Astrocyte (in vitro differentiated cells and primary cell): ENCODE results near the gene BEST3. TPM values are rescaled to one million over a fixed set of nuclear protein-coding genes. Genes with fewer than 3 reads are reported as not detected.
"Not testable (repeated sequence)": the region's sequence is repeated elsewhere in the genome, so short reads cannot be mapped to it uniquely, and the experiment has no call there.

Experiments used
- DNase-seq: peaks from one replicate; pipeline ENCODE4 v3.0.0-alpha.2; 2010; ENCODE audit warnings: low read depth
- FAIRE-seq: peaks from 2 replicates; lab custom pipeline; 2011; peaks lifted over from hg19 to GRCh38; lab: Jason Lieb, UNC
- H2AFZ ChIP-seq: 2 replicates; pipeline ENCODE4 v1.6.0; 2012; ENCODE audit warnings: low read depth, low read length, inconsistent platforms
- H3K27ac ChIP-seq: 2 replicates; pipeline ENCODE4 v1.5.1; 2011; ENCODE audit warnings: low read depth, low read length, inconsistent platforms
- H3K27me3 ChIP-seq: 2 replicates; pipeline ENCODE4 v1.6.0; 2011; ENCODE audit warnings: low read length, inconsistent platforms; ENCODE audit not compliant: insufficient read depth
- H3K36me3 ChIP-seq: 2 replicates; pipeline ENCODE4 v1.5.1; 2011; ENCODE audit warnings: low read length, inconsistent platforms; ENCODE audit not compliant: insufficient read depth
- H3K4me1 ChIP-seq: 2 replicates; pipeline ENCODE4 v1.5.1; 2011; ENCODE audit warnings: low read length, inconsistent platforms; ENCODE audit not compliant: insufficient read depth
- H3K4me2 ChIP-seq: 2 replicates; pipeline ENCODE4 v1.6.0; 2012; ENCODE audit warnings: low read length, inconsistent platforms
- H3K4me3 ChIP-seq: 2 replicates; pipeline ENCODE4 v1.5.1; 2011; ENCODE audit warnings: low read depth, mild to moderate bottlenecking, low read length, inconsistent platforms; ENCODE audit not compliant: insufficient read depth
- H3K79me2 ChIP-seq: 2 replicates; pipeline ENCODE4 v1.6.0; 2012; ENCODE audit warnings: mild to moderate bottlenecking, low read length, inconsistent platforms; ENCODE audit not compliant: insufficient read depth
- H3K9ac ChIP-seq: 2 replicates; pipeline ENCODE4 v1.6.0; 2012; ENCODE audit warnings: mild to moderate bottlenecking, low read length, inconsistent platforms
- H3K9me3 ChIP-seq: 2 replicates; pipeline ENCODE4 v1.5.1; 2012; ENCODE audit warnings: low read depth, mild to moderate bottlenecking, low read length, inconsistent platforms; ENCODE audit not compliant: insufficient read depth
- H4K20me1 ChIP-seq: 2 replicates; pipeline ENCODE4 v1.6.0; 2012; ENCODE audit warnings: low read length, inconsistent platforms; ENCODE audit not compliant: insufficient read depth
- H3K27ac Mint-ChIP-seq: one replicate; pipeline ENCODE4 v1.8.0; 2021; ENCODE audit warnings: mild to moderate bottlenecking, mixed read lengths; ENCODE audit not compliant: unreplicated experiment
- H3K27me3 Mint-ChIP-seq: one replicate; pipeline ENCODE4 v1.8.0; 2021; ENCODE audit warnings: low read depth, mixed read lengths; ENCODE audit not compliant: unreplicated experiment
- H3K36me3 Mint-ChIP-seq: one replicate; pipeline ENCODE4 v1.8.0; 2021; ENCODE audit warnings: low read depth, mixed read lengths; ENCODE audit not compliant: unreplicated experiment
- H3K4me1 Mint-ChIP-seq: one replicate; pipeline ENCODE4 v1.8.0; 2021; ENCODE audit warnings: low read depth, mixed read lengths; ENCODE audit not compliant: unreplicated experiment
- H3K4me3 Mint-ChIP-seq: one replicate; pipeline ENCODE4 v1.8.0; 2021; ENCODE audit warnings: mild to moderate bottlenecking, moderate library complexity, mixed read lengths; ENCODE audit not compliant: unreplicated experiment
- H3K9me3 Mint-ChIP-seq: one replicate; pipeline ENCODE4 v1.8.0; 2021; ENCODE audit warnings: mild to moderate bottlenecking, mixed read lengths; ENCODE audit not compliant: unreplicated experiment
- EZH2 ChIP-seq: IDR thresholded peaks from 2 replicates; pipeline ENCODE4 v1.6.1; 2012; ENCODE audit warnings: mild to moderate bottlenecking, low read length, inconsistent platforms; ENCODE audit not compliant: insufficient read depth
- total RNA-seq: library from RNA; stranded (reverse); gene quantifications from 2 replicates; pipeline ENCODE4 v1.2.1, GENCODE V29; 2021
- TF ChIP-seq, protein P1 (sequence below): IDR thresholded peaks from 2 replicates; pipeline ENCODE4 v1.5.1; 2011; ENCODE audit warnings: low read depth, mild to moderate bottlenecking, inconsistent platforms, low read length, moderate library complexity; ENCODE audit not compliant: insufficient read depth

The BEST3 gene
- total RNA-seq, 1 donor from 2014 or later = 1.2 TPM

DNA sequence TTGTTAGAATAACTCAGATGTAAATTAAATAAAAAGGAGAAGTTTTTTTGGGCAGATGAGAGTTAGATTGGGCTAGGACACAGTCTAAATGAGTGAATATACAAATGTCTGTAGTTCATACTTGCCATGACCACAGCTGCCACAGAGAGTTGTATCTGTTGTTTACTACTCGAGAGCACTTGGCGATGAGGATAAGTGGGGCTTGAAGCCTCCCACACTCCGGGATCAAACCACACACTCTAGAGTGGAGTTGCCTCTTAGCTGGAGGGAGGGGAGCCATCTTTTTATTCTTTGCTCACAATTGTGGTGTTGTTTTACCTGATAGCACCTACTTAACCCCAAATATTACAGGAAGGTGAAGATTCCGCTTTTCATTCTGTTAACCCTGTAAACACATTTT lies 27.5 kb downstream of the BEST3 start:
- no peak overlapping the region for H3K27ac Mint-ChIP-seq
- no peak overlapping the region for H3K4me3 ChIP-seq
- H3K9me3 ChIP-seq = no peaks in the 10 kb centered on the region
- FAIRE-seq (no peak), DNase-seq (no peak)
- no peaks in the 10 kb centered on the region for H3K9me3 Mint-ChIP-seq
- no peaks in the 10 kb centered on the region for H3K79me2 ChIP-seq
- no peak overlapping the region for H3K9ac ChIP-seq
- H3K4me3 Mint-ChIP-seq = no peak overlapping the region
- H3K36me3 Mint-ChIP-seq = no peaks in the 10 kb centered on the region
- no peaks in the 10 kb centered on the region for H3K27me3 Mint-ChIP-seq
- no peak overlapping the region for H3K27ac ChIP-seq
- H4K20me1 ChIP-seq = no peaks in the 10 kb centered on the region
- H3K4me2 ChIP-seq = no peak overlapping the region
- H3K36me3 ChIP-seq = no peaks in the 10 kb centered on the region
- H2AFZ ChIP-seq = no peak overlapping the region
- H3K4me1 Mint-ChIP-seq = peaks cover 2% of the 10 kb centered on the region
- H3K4me1 ChIP-seq = no peaks in the 10 kb centered on the region
- H3K27me3 ChIP-seq = no peaks in the 10 kb centered on the region
- TF ChIP-seq, protein P1, sequence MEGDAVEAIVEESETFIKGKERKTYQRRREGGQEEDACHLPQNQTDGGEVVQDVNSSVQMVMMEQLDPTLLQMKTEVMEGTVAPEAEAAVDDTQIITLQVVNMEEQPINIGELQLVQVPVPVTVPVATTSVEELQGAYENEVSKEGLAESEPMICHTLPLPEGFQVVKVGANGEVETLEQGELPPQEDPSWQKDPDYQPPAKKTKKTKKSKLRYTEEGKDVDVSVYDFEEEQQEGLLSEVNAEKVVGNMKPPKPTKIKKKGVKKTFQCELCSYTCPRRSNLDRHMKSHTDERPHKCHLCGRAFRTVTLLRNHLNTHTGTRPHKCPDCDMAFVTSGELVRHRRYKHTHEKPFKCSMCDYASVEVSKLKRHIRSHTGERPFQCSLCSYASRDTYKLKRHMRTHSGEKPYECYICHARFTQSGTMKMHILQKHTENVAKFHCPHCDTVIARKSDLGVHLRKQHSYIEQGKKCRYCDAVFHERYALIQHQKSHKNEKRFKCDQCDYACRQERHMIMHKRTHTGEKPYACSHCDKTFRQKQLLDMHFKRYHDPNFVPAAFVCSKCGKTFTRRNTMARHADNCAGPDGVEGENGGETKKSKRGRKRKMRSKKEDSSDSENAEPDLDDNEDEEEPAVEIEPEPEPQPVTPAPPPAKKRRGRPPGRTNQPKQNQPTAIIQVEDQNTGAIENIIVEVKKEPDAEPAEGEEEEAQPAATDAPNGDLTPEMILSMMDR = no peak
- no peak for TF ChIP-seq EZH2

DNA sequence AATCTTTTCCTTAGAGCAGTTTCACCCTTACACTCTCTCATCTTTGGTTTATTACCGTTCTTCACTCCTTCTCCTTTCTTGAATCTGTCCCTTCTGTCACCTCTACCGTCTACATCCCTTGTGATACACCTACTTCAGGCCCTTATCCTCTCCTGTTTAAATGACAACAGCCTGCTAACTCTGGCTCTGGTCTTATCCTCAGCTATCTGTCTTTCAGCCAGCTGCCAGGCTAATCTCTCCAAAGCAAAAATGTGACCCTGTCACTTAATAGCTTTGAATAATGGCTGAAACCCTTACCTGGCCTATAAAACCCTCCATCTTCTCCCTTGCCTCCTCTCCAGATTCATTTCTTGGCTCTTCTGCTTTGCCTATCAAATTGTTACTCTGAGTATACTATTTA lies 32.3 kb downstream of the BEST3 start:
- H3K27ac Mint-ChIP-seq = no peak overlapping the region
- no peak overlapping the region for H3K4me2 ChIP-seq
- H3K4me3 ChIP-seq = no peak overlapping the region
- H3K9me3 Mint-ChIP-seq = no peaks in the 10 kb centered on the region
- no peaks in the 10 kb centered on the region for H3K9me3 ChIP-seq
- FAIRE-seq (no peak), DNase-seq (no peak)
- no peaks in the 10 kb centered on the region for H3K4me1 ChIP-seq
- H3K27ac ChIP-seq = no peak overlapping the region
- H3K27me3 Mint-ChIP-seq = no peaks in the 10 kb centered on the region
- no peaks in the 10 kb centered on the region for H3K79me2 ChIP-seq
- H2AFZ ChIP-seq = no peak overlapping the region
- no peaks in the 10 kb centered on the region for H3K27me3 ChIP-seq
- no peak overlapping the region for H3K4me3 Mint-ChIP-seq
- H3K36me3 ChIP-seq = no peaks in the 10 kb centered on the region
- H4K20me1 ChIP-seq = no peaks in the 10 kb centered on the region
- H3K36me3 Mint-ChIP-seq = no peaks in the 10 kb centered on the region
- H3K9ac ChIP-seq = no peak overlapping the region
- peaks cover 5% of the 10 kb centered on the region for H3K4me1 Mint-ChIP-seq
- TF ChIP-seq, protein P1 = no peak
- no peak for TF ChIP-seq EZH2

DNA sequence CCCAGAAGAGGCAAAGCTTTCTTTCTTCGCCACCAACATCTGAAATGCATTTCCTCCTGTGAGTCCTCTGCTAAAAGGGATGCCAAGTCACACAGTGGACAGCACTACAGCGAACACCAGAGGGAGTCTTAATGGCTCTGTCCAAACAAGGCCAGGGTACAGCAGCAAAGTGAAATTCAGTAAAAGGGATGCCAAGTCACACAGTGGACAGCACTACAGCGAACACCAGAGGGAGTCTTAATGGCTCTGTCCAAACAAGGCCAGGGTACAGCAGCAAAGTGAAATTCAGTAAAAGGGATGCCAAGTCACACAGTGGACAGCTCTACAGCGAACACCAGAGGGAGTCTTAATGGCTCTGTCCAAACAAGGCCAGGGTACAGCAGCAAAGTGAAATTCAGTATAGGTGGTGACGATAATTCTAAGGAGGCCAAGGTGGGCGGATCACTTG lies 34.1 kb downstream of the BEST3 start:
- FAIRE-seq, H3K4me1 Mint-ChIP-seq, H3K9ac ChIP-seq, H3K9me3 Mint-ChIP-seq, DNase-seq, H3K36me3 Mint-ChIP-seq, H3K27ac ChIP-seq, H3K27me3 Mint-ChIP-seq, H3K79me2 ChIP-seq, H3K4me3 ChIP-seq, H2AFZ ChIP-seq, H3K4me2 ChIP-seq, H3K4me3 Mint-ChIP-seq, H4K20me1 ChIP-seq, H3K36me3 ChIP-seq, H3K9me3 ChIP-seq, H3K27me3 ChIP-seq, H3K4me1 ChIP-seq, H3K27ac Mint-ChIP-seq: not testable (repeated sequence)
- TF ChIP-seq, protein P1 = peak; percentile 33
